ENCODE data around the gene KCNMA1.

The KCNMA1 gene

DNA sequence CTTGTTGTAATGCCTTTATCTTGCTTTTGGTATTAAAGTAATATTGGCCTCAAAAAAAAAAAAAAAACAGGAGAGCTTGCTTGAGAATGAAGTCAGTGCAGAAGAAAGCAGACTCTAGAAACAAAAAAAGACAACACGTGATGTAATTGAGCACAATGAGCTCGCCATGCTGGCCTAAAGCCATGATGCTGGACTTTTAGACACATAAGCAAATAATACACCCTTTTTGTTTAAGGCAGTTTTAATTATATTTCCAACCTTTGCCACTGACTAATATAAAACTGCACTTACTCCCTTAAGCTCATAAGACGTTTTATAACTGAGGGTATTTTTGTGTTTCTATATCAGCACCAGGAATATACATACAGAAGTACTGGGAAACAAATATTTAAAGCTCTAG is 798.3 kb downstream of the KCNMA1 start:
- no peak overlapping the region for H3K4me3 ChIP-seq (ENCODE audit: low read depth, low read length)
- TF ChIP-seq, protein P1, sequence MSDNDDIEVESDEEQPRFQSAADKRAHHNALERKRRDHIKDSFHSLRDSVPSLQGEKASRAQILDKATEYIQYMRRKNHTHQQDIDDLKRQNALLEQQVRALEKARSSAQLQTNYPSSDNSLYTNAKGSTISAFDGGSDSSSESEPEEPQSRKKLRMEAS (IDR thresholded peaks at IDR 0.05; ENCODE audit: low read depth, low read length): no peak
- TF ChIP-seq, protein P2, sequence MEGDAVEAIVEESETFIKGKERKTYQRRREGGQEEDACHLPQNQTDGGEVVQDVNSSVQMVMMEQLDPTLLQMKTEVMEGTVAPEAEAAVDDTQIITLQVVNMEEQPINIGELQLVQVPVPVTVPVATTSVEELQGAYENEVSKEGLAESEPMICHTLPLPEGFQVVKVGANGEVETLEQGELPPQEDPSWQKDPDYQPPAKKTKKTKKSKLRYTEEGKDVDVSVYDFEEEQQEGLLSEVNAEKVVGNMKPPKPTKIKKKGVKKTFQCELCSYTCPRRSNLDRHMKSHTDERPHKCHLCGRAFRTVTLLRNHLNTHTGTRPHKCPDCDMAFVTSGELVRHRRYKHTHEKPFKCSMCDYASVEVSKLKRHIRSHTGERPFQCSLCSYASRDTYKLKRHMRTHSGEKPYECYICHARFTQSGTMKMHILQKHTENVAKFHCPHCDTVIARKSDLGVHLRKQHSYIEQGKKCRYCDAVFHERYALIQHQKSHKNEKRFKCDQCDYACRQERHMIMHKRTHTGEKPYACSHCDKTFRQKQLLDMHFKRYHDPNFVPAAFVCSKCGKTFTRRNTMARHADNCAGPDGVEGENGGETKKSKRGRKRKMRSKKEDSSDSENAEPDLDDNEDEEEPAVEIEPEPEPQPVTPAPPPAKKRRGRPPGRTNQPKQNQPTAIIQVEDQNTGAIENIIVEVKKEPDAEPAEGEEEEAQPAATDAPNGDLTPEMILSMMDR (IDR thresholded peaks at IDR 0.05; ENCODE audit: low read depth, low read length): no peak
- TF ChIP-seq POLR2A (IDR thresholded peaks at IDR 0.05; ENCODE audit: extremely low read depth, insufficient read length) (no peak), MYC (IDR thresholded peaks at IDR 0.05; ENCODE audit: low read depth, low read length) (no peak)
- DNase-seq (ENCODE audit: low read depth): no peak

DNA sequence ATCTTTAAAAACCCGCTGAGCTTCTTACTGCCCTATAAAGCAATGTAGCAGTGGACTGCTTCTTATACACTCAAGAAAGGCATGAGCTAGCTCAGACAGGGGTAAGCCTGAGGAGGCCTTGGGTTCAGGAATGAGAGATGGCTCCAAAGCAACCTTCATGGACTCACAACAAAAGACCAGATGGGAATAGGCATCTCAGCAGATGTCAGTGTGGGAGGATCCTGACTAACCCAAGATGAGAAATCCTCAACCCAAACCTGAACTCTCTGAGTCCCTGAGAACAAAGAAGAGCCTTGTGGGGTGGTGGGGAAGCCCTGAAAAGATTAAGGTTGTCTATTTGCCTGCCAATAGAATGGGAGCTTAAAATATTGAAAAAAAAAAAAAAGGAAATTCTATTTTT is 807.4 kb downstream of the KCNMA1 start:
- no peak overlapping the region for H3K4me3 ChIP-seq (ENCODE audit: low read depth, low read length)
- TF ChIP-seq MYC (IDR thresholded peaks at IDR 0.05; ENCODE audit: low read depth, low read length) (no peak), POLR2A (IDR thresholded peaks at IDR 0.05; ENCODE audit: extremely low read depth, insufficient read length) (no peak)
- TF ChIP-seq, protein P2 (IDR thresholded peaks at IDR 0.05; ENCODE audit: low read depth, low read length): no peak
- TF ChIP-seq, protein P1 (IDR thresholded peaks at IDR 0.05; ENCODE audit: low read depth, low read length): no peak
- DNase-seq (ENCODE audit: low read depth): no peak

DNA sequence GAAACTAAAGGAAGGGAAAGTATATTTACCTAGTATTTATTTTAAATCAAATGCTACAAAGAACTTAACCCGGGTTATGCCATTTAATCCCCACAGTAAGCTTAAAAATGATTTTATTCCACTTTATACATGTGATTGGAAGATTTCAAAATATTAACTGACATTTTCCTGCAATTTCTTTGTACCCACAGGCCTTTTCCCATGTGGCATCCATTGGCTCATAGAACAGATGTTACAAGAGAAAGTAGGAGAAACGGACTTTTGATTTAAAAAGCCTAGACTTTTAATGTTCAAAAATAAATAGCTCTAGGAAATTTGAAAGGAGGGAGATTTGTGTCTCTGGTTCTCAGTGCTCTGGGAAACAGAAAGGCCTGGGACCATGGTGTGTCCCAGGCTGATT is 807.9 kb downstream of the KCNMA1 start:
- TF ChIP-seq POLR2A (IDR thresholded peaks at IDR 0.05; ENCODE audit: extremely low read depth, insufficient read length): no peak
- TF ChIP-seq, protein P2 (IDR thresholded peaks at IDR 0.05; ENCODE audit: low read depth, low read length): no peak
- no peak for TF ChIP-seq MYC (IDR thresholded peaks at IDR 0.05; ENCODE audit: low read depth, low read length)
- TF ChIP-seq, protein P1 (IDR thresholded peaks at IDR 0.05; ENCODE audit: low read depth, low read length): no peak
- H3K4me3 ChIP-seq (ENCODE audit: low read depth, low read length): no peak overlapping the region
- no peak for DNase-seq (ENCODE audit: low read depth)

Data from NB4 (cell line).